IPS-NIHi11 (cell line): ENCODE results near the gene ZNF358.
A peak's percentile ranks its signal among the peaks of the same experiment; 100 is the strongest.
"Not testable (repeated sequence)": the region's sequence is repeated elsewhere in the genome, so short reads cannot be mapped to it uniquely, and the experiment has no call there.

ENCODE experiments used
- DNase-seq: peaks from one replicate; pipeline ENCODE4 v3.0.0; 2012; ENCODE audit warnings: mixed read lengths, low spot score

The ZNF358 gene

GRCh38 chr19:7535998-7536695 is 20.2 kb downstream of the ZNF358 start:
- DNase-seq: no peak

- not testable (repeated sequence) for DNase-seq
These were observed 23.1 kb downstream of the ZNF358 start for GRCh38 chr19:7538990-7539389.

GRCh38 chr19:7539827-7540425 is 24.0 kb downstream of the ZNF358 start:
- DNase-seq: no peak

- peak; percentile 90 for DNase-seq
These were observed 25.0 kb downstream of the ZNF358 start for GRCh38 chr19:7540761-7541474.

GRCh38 chr19:7541475-7541824 is 25.5 kb downstream of the ZNF358 start:
- DNase-seq: no peak

GRCh38 chr19:7541828-7542443 is 26.0 kb downstream of the ZNF358 start:
- no peak for DNase-seq

- no peak for DNase-seq
These were observed 26.8 kb downstream of the ZNF358 start for GRCh38 chr19:7542556-7543348.

- DNase-seq: no peak
These were observed 28.7 kb downstream of the ZNF358 start for GRCh38 chr19:7544626-7545025.

- DNase-seq: no peak
These were observed 29.4 kb downstream of the ZNF358 start for GRCh38 chr19:7545300-7545699.

GRCh38 chr19:7545904-7546303 is 30.0 kb downstream of the ZNF358 start:
- no peak for DNase-seq

GRCh38 chr19:7547159-7547558 is 31.3 kb downstream of the ZNF358 start:
- DNase-seq: no peak

- DNase-seq: no peak
These were observed 33.7 kb downstream of the ZNF358 start for GRCh38 chr19:7549429-7550148.

GRCh38 chr19:7550169-7550770 is 34.4 kb downstream of the ZNF358 start:
- DNase-seq: no peak

- peak; percentile 98 for DNase-seq
These were observed 35.3 kb downstream of the ZNF358 start for GRCh38 chr19:7550987-7551761.

- DNase-seq: no peak
These were observed 36.9 kb downstream of the ZNF358 start for GRCh38 chr19:7552781-7553180.

- DNase-seq: no peak
These were observed 38.7 kb downstream of the ZNF358 start for GRCh38 chr19:7554565-7554964.

GRCh38 chr19:7554990-7555864 is 39.3 kb downstream of the ZNF358 start:
- peak; percentile 96 for DNase-seq

GRCh38 chr19:7556696-7557315 is 40.9 kb downstream of the ZNF358 start:
- DNase-seq: no peak

GRCh38 chr19:7558667-7559066 is 42.8 kb downstream of the ZNF358 start:
- no peak for DNase-seq
